Breast epithelium (tissue), 4 donors: Measurements from ENCODE around the gene IRF5. TPM values are rescaled to one million over a fixed set of nuclear protein-coding genes. Genes with fewer than 3 reads are reported as not detected.

Experiments
- DNase-seq, 2 donors: peaks; one replicate each; pipeline ENCODE4 v3.0.0-alpha.2; 2019; ENCODE audit warnings: low spot score in 2 of 2
- H3K27ac ChIP-seq, 2 donors: fragments of 200-600 bp; sonication (generic) in 1 of 2; one replicate each; pipeline ENCODE4 v1.5.1; 2016 to 2019; ENCODE audit warnings: mild to moderate bottlenecking in 1 of 2
- H3K27me3 ChIP-seq, 2 donors: fragments of 200-600 bp; sonication (generic) in 1 of 2; one replicate each; pipeline versions ENCODE4 v1.5.1 to v1.6.0; 2017 to 2019; ENCODE audit warnings: control low read depth in 1 of 2, mild to moderate bottlenecking in 1 of 2
- H3K36me3 ChIP-seq: fragments of 200-600 bp; one replicate; pipeline ENCODE4 v1.5.1; 2019
- H3K4me1 ChIP-seq, 2 donors: fragments of 200-600 bp; sonication (generic); one replicate each; pipeline ENCODE4 v1.5.1; 2016 to 2019; ENCODE audit warnings: control low read depth in 1 of 2
- H3K4me3 ChIP-seq, 3 donors: fragments of 200-600 bp; sonication (generic); 1 replicate in 2 of 3; 2 replicates in 1 of 3; pipeline ENCODE4 v1.5.1; 2016 to 2019; ENCODE audit warnings: mild to moderate bottlenecking in 3 of 3, moderate library complexity in 2 of 3
- H3K9me3 ChIP-seq, 2 donors: fragments of 200-600 bp; sonication (generic) in 1 of 2; one replicate each; pipeline ENCODE4 v1.5.1; 2016 to 2019; ENCODE audit warnings: control low read depth in 1 of 2
- CTCF ChIP-seq, 3 donors: fragments of 450-650 bp; IDR thresholded peaks; one replicate each; pipeline ENCODE4 v1.5.1; 2016 to 2017; ENCODE audit warnings: antibody characterized with exemption in 3 of 3, mild to moderate bottlenecking in 3 of 3, moderate library complexity in 3 of 3
- POLR2A ChIP-seq: fragments of 450-650 bp; IDR thresholded peaks from one replicate; pipeline ENCODE4 v1.6.1; 2016; ENCODE audit warnings: antibody characterized with exemption, mild to moderate bottlenecking, moderate library complexity
- POLR2AphosphoS5 ChIP-seq, 3 donors: sonication (generic); formaldehyde crosslinking; IDR thresholded peaks; one replicate each; pipeline ENCODE4 v1.6.1; 2017; ENCODE audit warnings: antibody characterized with exemption in 3 of 3
- intact Hi-C: fragments of 100-400 bp; cut with DNase I; formaldehyde crosslinking; loops from one replicate; pipeline ENCODE4 v1.15.1; 2023; ENCODE audit warnings: low total_unique reads
- total RNA-seq, 3 donors: library from RNA; depleted of rRNA; stranded (reverse); fragments of >200 nt; gene quantifications; one replicate each; pipeline ENCODE4 v1.1.0, GENCODE V29; 2016

Gene IRF5
- total RNA-seq, 3 donors from 2014 or later, result 4.6 to 19.4 (median 11.1) TPM

DNA sequence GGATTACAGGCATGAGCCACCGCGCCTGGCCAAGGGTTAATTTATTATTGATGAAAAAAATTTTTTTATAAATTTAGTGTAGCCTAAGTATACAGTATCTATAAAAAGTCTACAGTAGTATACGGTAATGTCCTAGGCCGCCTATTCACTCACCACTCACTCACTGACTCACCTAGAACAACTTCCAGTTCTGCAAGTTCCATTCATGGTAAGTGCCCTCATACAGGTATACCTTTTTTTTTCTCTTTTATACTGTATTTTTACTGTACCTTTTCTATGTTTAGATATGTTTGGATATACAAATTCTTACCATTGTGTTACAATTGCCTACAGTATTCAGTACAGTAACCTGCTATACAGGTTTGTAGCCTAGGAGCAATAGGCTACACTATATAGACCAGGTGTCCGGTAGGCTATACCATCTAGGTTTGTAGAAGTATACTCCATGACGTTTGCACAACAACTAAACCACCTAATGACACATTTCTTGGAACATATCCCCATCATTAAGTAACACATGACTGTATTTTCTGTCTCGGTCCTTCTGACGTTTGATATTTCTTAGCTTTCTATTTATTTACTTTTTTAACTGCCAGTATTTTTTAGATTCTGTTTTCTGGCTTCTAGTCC lies 23.4 kb downstream of the IRF5 start:
- DNase-seq, result no peak
- intact Hi-C loops, result no loop called here
- Histone ChIP-seq H3K9me3 (no peaks in the 10 kb centered on the region), H3K4me3 (no peak overlapping the region), H3K27me3 (no peaks in the 10 kb centered on the region), H3K27ac (no peak overlapping the region), H3K36me3 (no peaks in the 10 kb centered on the region), H3K4me1 (no peaks in the 10 kb centered on the region)
- TF ChIP-seq CTCF (IDR thresholded peaks at IDR 0.05) (no peak), POLR2A (no peak), POLR2AphosphoS5 (IDR thresholded peaks at IDR 0.05) (no peak)

- intact Hi-C loops, result no loop called here
- H3K36me3 ChIP-seq, result no peaks in the 10 kb centered on the region
Observed at GRCh38 chr7:128962899-128963298, 25.2 kb downstream of the IRF5 start.

DNA sequence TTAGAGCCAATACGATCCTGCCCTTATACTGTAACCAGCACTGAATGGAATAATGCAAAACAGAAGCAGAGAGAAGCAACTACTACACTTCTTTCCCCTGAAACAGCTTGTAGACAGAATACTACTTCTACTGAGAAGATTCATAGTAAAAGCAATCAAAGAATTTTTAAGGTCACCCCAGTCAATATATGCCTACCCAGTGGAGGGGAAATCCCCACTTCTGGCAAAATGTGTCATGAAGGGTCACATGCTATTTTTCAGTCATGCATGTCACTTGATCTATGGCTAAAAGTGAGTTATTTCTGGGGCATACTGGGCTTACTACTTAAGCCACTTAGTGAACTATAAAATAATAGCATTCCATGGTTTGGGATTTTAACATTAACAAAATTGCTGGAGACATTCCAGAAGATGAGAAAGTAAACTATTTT lies 25.6 kb downstream of the IRF5 start:
- DNase-seq, result no peak
- no peaks in the 10 kb centered on the region for H3K36me3 ChIP-seq
- TF ChIP-seq CTCF (IDR thresholded peaks at IDR 0.05) (no peak), POLR2AphosphoS5 (IDR thresholded peaks at IDR 0.05) (no peak), POLR2A (no peak)
- H3K4me1 ChIP-seq, result no peaks in the 10 kb centered on the region
- no peak overlapping the region for H3K4me3 ChIP-seq
- no peaks in the 10 kb centered on the region for H3K27me3 ChIP-seq
- intact Hi-C loops, result no loop called here
- no peak overlapping the region for H3K27ac ChIP-seq
- no peaks in the 10 kb centered on the region for H3K9me3 ChIP-seq

More at GRCh38 chr7:128962899-128963298, 25.2 kb downstream of the IRF5 start:
- no peaks in the 10 kb centered on the region for H3K9me3 ChIP-seq
- H3K27me3 ChIP-seq, result no peaks in the 10 kb centered on the region
- TF ChIP-seq POLR2AphosphoS5 (IDR thresholded peaks at IDR 0.05) (no peak), CTCF (IDR thresholded peaks at IDR 0.05) (no peak), POLR2A (no peak)
- no peak overlapping the region for H3K27ac ChIP-seq
- H3K4me3 ChIP-seq, result no peak overlapping the region
- no peak for DNase-seq
- no peaks in the 10 kb centered on the region for H3K4me1 ChIP-seq

GRCh38 chr7:128968624-128969023 lies 30.9 kb downstream of the IRF5 start:
- no peaks in the 10 kb centered on the region for H3K9me3 ChIP-seq
- DNase-seq, result no peak
- intact Hi-C loops, result no loop called here
- TF ChIP-seq POLR2AphosphoS5 (IDR thresholded peaks at IDR 0.05) (no peak), POLR2A (no peak), CTCF (IDR thresholded peaks at IDR 0.05) (no peak)
- no peaks in the 10 kb centered on the region for H3K27me3 ChIP-seq
- no peaks in the 10 kb centered on the region for H3K4me1 ChIP-seq
- no peaks in the 10 kb centered on the region for H3K36me3 ChIP-seq
- H3K4me3 ChIP-seq, result no peak overlapping the region
- no peak overlapping the region for H3K27ac ChIP-seq

DNA sequence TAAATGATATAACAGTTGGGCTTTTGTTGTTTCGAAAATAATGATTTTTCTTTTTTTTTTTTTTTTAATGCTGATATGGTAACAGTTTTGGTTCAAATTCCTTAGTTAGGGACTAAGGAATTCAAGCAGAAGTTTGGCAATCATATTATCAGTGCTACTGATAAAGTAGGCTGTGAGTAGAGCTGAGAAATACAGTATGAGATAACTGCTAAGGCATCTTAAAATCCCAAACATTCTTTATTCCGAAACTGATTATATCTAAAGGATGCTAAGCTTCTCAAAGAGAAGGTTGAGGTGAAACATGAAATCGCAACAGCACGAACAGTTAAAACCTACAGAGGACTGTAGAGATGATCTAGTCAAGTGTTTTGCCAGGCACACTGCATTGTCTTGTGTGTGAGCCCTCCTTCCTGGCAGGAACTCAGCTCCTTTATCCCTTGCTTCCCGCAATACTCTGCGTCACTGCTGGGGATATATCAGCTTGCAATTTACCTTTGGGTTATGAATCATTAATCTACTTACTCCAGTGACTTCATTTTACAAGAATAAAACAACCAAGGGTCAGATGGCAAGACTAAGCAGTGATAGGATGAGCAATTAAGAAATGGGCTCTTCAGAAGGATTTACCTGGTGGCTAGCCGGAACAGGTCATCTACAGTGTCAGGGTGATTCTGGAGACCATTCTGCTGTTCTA lies 36.7 kb downstream of the IRF5 start:
- Histone ChIP-seq H3K27ac (no peak overlapping the region), H3K27me3 (no peaks in the 10 kb centered on the region), H3K36me3 (peaks cover 5% of the 10 kb centered on the region), H3K9me3 (no peaks in the 10 kb centered on the region), H3K4me1 (no peaks in the 10 kb centered on the region), H3K4me3 (no peak overlapping the region)
- intact Hi-C loops, result no loop called here
- no peak for DNase-seq
- TF ChIP-seq POLR2AphosphoS5 (IDR thresholded peaks at IDR 0.05) (no peak), POLR2A (no peak), CTCF (IDR thresholded peaks at IDR 0.05) (no peak)
